A673 (cell line): ENCODE results near the gene LMO7. TPM values are rescaled to one million over a fixed set of nuclear protein-coding genes. Genes with fewer than 3 reads are reported as not detected.
A peak's percentile ranks its signal among the peaks of the same experiment; 100 is the strongest.

ENCODE experiments used
- BruUV-seq: library from RNA; stranded (reverse); fragments of 400-500 nt; replicated peaks from 2 replicates; lab custom pipeline; 2021; lab: Mats Ljungman, UMichigan
- CTCF ChIA-PET: fragments of 300-600 bp; sonication (Branson Sonifier 250); formaldehyde crosslinking; loops from one replicate; lab custom pipeline; 2022; ENCODE audit warnings: antibody characterized with exemption; lab: Charles Lee
- POLR2A ChIA-PET: fragments of 300-600 bp; sonication (Branson Sonifier 250); formaldehyde crosslinking; loops from one replicate; lab custom pipeline; 2022; ENCODE audit warnings: antibody characterized with exemption; ENCODE audit not compliant: low non-redundant PET; lab: Charles Lee
- DNase-seq: peaks from one replicate; pipeline ENCODE4 v3.0.0-alpha.2; 2015; ENCODE audit warnings: low spot score
- H3K27ac ChIP-seq: fragments of 200-600 bp; sonication (generic); 2 replicates; pipeline ENCODE4 v1.5.1; 2016; ENCODE audit warnings: mixed run types, low read depth, mild to moderate bottlenecking, mixed read lengths, antibody characterized with exemption, low read length; ENCODE audit not compliant: poor library complexity, severe bottlenecking
- H3K27me3 ChIP-seq: fragments of 200-600 bp; sonication (generic); replicated peaks from 2 replicates; pipeline ENCODE4 v1.6.1; 2017; ENCODE audit warnings: mixed run types, low read depth, mild to moderate bottlenecking, mixed read lengths, antibody characterized with exemption, low read length; ENCODE audit not compliant: insufficient read depth, poor library complexity
- H3K36me3 ChIP-seq: fragments of 200-600 bp; sonication (generic); 2 replicates; pipeline ENCODE4 v1.6.1; 2016; ENCODE audit warnings: mixed run types, mild to moderate bottlenecking, mixed read lengths, antibody characterized with exemption, low read length; ENCODE audit not compliant: insufficient read depth, poor library complexity, severe bottlenecking
- H3K4me1 ChIP-seq: fragments of 200-600 bp; sonication (generic); 2 replicates; pipeline ENCODE4 v1.6.1; 2017; ENCODE audit warnings: mixed run types, mild to moderate bottlenecking, mixed read lengths, antibody characterized with exemption, low read length; ENCODE audit not compliant: insufficient read depth, poor library complexity, severe bottlenecking
- H3K4me3 ChIP-seq: fragments of 200-600 bp; sonication (generic); 2 replicates; pipeline ENCODE4 v1.5.1; 2016; ENCODE audit warnings: low read depth, mixed run types, mild to moderate bottlenecking, mixed read lengths, low read length; ENCODE audit not compliant: poor library complexity, severe bottlenecking
- H3K9me3 ChIP-seq: fragments of 200-600 bp; sonication (generic); 2 replicates; pipeline ENCODE4 v1.6.1; 2016; ENCODE audit warnings: mixed run types, low read depth, mild to moderate bottlenecking, mixed read lengths, antibody characterized with exemption, low read length; ENCODE audit not compliant: poor library complexity, severe bottlenecking
- CTCF ChIP-seq: fragments of 300-800, 200-600 bp; sonication (generic); conservative IDR thresholded peaks from 2 replicates; pipeline ENCODE4 v1.5.1; 2017; ENCODE audit warnings: low read depth, mild to moderate bottlenecking, antibody characterized with exemption, low read length, moderate library complexity, mixed read lengths
- EZH2 ChIP-seq: fragments of 200-600 bp; sonication (generic); IDR thresholded peaks from 2 replicates; pipeline ENCODE4 v1.6.1; 2017; ENCODE audit warnings: borderline replicate concordance, low read depth, mild to moderate bottlenecking, mixed read lengths, antibody characterized with exemption, low read length; ENCODE audit not compliant: poor library complexity, severe bottlenecking
- intact Hi-C: fragments of 100-400 bp; cut with micrococcal nuclease; formaldehyde crosslinking; loops from one replicate; pipeline ENCODE4 v1.10.0; 2022; ENCODE audit not compliant: unreplicated experiment
- total RNA-seq: library from RNA; stranded (reverse); gene quantifications from 2 replicates; pipeline ENCODE4 v1.2.3, GENCODE V29; 2021

The LMO7 gene
- total RNA-seq, 1 experiment from 2014 or later, result 20.3 TPM

- intact Hi-C loops, result no loop called here
- peak; percentile 54 for DNase-seq
These were observed 478 bp downstream of the LMO7 start for GRCh38 chr13:75636436-75637180.

GRCh38 chr13:75637181-75637750 lies 1.1 kb downstream of the LMO7 start:
- H3K27me3 ChIP-seq, result peaks cover 20% of the 10 kb centered on the region
- H3K4me3 ChIP-seq, result peak overlapping the region; percentile 69
- peak; percentile 25 for DNase-seq
- no peak overlapping the region for H3K27ac ChIP-seq
- intact Hi-C loops, result no loop called here
- H3K36me3 ChIP-seq, result no peaks in the 10 kb centered on the region
- TF ChIP-seq CTCF (no peak), EZH2 (no peak)
- no peaks in the 10 kb centered on the region for H3K4me1 ChIP-seq
- POLR2A ChIA-PET, result no interaction called here
- CTCF ChIA-PET, result no interaction called here
- no peaks in the 10 kb centered on the region for H3K9me3 ChIP-seq
- BruUV-seq, result TSS peak; percentile 47

More at GRCh38 chr13:75636436-75637180, 478 bp downstream of the LMO7 start:
- Histone ChIP-seq H3K4me1 (no peaks in the 10 kb centered on the region), H3K36me3 (no peaks in the 10 kb centered on the region), H3K9me3 (no peaks in the 10 kb centered on the region), H3K4me3 (peak overlapping the region; percentile 69), H3K27ac (no peak overlapping the region), H3K27me3 (peaks cover 20% of the 10 kb centered on the region)
- CTCF ChIA-PET, result no interaction called here
- no TSS peak for BruUV-seq
- POLR2A ChIA-PET, result no interaction called here
- TF ChIP-seq EZH2 (no peak), CTCF (no peak)

GRCh38 chr13:75639454-75639853 lies 3.3 kb downstream of the LMO7 start:
- H3K4me3 ChIP-seq, result no peak overlapping the region
- TF ChIP-seq EZH2 (no peak), CTCF (no peak)
- H3K4me1 ChIP-seq, result no peaks in the 10 kb centered on the region
- no peak for DNase-seq
- no peak overlapping the region for H3K27ac ChIP-seq
- no peaks in the 10 kb centered on the region for H3K9me3 ChIP-seq
- BruUV-seq, result no TSS peak
- no peaks in the 10 kb centered on the region for H3K36me3 ChIP-seq
- intact Hi-C loops, result no loop called here
- H3K27me3 ChIP-seq, result peaks cover 20% of the 10 kb centered on the region
- ChIA-PET POLR2A (no interaction called here), CTCF (no interaction called here)
